ENCODE data around the gene AGO3.

DNA sequence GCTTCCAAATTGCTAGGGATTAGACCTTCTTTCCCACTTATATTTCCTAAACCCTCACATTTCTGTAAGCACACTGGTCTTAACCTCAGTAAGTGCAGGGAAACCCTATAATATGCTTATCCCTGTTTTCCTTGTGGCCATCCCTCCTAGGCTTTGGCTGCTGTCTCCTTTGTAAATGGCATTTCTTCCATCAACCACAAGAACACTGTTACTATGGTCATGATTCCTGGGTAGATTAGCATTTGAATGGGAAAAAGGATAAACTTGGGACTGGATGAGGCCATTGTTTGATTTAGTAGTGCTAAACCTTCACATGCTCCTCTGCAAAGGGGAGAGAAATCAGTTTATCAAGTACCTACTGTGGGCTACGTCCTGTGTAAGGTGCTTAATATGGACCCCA lies 16.2 kb upstream of the AGO3 start:
- no peak for TF ChIP-seq CTCF (conservative IDR thresholded peaks at IDR 0.05)
- TF ChIP-seq EZH2 (IDR thresholded peaks at IDR 0.05; ENCODE audit: low read depth) = no peak
